Inferior parietal cortex (tissue), 1 donor: Measurements from ENCODE around the gene NR2F1.

Experiments used
- DNase-seq: peaks from one replicate; pipeline ENCODE4 v3.0.0-alpha.2; 2016; ENCODE audit errors: extremely low spot score

NR2F1 gene

GRCh38 chr5:93577854-93578812 lies 4.9 kb upstream of the NR2F1 start:
- no peak for DNase-seq

- DNase-seq, result no peak
These were observed 4.0 kb upstream of the NR2F1 start for GRCh38 chr5:93578813-93579691.

DNA sequence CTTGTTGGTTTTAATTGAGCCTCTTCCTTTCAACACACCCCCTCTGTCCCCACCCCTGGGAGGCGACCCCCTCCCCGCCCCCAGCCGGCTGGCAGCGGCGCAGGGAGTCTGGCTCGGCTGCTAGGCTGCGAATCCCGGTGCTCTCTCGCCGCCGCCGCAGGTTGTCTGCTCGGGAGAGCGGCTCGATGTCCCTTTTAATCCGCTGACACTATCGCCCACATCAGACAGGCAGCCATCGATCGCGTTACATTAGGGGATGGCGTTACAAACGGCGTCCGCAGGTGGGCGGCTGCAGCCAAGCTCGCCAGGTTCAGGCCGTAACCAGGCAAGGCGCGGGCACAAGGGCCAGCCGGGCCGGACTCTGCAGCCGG lies 3.3 kb upstream of the NR2F1 start:
- DNase-seq, result no peak

GRCh38 chr5:93580063-93580926 lies 2.7 kb upstream of the NR2F1 start:
- no peak for DNase-seq

- DNase-seq, result no peak
These were observed 2.0 kb upstream of the NR2F1 start, which contains the start of gene NR2F1-AS1 for GRCh38 chr5:93580927-93581445. TSS of gene NR2F1-AS1 (minus strand) at chr5:93581219.

DNA sequence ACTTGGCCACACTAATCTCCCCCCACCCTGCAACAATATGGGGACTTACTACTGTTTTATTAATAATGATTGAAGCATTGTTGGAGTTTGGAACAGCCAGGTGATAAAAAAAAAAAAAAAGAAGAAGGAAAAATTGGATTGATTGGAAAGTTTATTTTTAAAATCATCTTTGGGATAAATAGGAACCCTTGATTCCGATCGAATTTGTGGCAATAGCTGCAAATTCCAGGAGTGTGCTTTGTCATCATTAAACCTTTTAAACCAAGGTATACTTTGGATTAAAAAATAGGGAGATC lies 907 bp upstream of the NR2F1 start:
- no peak for DNase-seq

DNA sequence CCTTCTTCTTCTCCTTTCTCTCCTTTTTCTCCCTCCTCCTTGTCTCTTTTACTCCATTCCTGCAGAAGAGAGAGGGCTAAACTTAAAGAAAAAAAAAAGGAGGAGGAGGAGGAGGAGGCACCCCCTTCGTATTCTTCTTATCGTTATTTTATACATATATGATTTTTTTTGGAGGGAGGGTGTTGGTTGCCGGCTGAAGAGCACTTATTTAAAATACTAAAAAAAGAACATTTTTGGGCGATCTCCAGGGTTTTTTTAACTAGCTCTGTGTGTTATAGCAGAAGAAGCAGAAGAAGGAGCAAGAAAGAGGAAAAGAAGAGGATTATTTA lies 381 bp downstream of the NR2F1 start:
- no peak for DNase-seq

DNA sequence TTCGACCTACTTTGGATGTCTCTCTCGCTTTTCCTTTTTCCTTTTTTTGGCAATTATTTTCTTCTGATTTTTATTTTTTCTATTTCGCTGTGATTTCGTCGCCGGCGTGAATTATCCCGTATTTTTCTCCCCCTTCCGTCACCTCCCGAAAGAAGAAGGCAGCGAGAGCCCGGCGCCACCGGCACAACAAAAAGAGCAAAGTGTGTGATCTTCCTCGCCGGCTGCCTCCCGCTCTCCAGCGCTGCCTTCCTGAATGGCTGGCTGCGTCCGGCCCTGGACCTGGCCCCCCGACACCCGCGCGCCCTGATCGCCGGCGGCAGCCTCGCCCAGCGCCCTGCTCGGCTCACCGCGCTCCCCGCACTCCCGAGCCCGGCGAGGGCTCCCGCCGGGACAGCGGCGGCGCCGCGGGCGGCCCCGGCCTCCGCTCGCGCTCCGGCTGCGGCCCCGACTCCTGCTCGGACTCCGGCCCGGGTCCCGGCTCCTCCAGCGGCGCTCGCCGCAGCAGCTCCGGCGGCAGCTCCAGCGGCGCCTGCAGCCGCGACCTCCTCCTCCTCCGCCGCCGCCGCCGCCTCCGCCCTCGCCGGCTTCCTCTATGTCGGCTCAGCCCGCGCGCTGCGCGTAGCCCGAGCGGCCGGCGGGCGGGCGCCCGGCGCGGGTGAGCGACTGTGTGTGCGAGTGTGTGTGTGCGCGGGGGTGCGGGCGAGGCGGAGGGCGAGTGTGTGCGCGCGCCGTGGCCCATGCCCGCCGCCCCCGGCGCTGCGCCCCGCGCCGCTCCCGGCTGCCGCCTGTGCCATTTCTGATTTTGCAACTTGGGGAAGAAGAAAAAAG lies 960 bp downstream of the NR2F1 start:
- no peak for DNase-seq

- DNase-seq, result no peak
These were observed 1.6 kb downstream of the NR2F1 start for GRCh38 chr5:93584596-93585040.

- DNase-seq, result no peak
These were observed 2.2 kb downstream of the NR2F1 start for GRCh38 chr5:93585041-93585766.

GRCh38 chr5:93585767-93586385 lies 2.9 kb downstream of the NR2F1 start:
- DNase-seq, result no peak

- DNase-seq, result no peak
These were observed 3.9 kb downstream of the NR2F1 start for GRCh38 chr5:93586736-93587596.

GRCh38 chr5:93587597-93588351 lies 4.8 kb downstream of the NR2F1 start:
- DNase-seq, result no peak

- DNase-seq, result no peak
These were observed 5.5 kb downstream of the NR2F1 start for GRCh38 chr5:93588352-93589151.

DNA sequence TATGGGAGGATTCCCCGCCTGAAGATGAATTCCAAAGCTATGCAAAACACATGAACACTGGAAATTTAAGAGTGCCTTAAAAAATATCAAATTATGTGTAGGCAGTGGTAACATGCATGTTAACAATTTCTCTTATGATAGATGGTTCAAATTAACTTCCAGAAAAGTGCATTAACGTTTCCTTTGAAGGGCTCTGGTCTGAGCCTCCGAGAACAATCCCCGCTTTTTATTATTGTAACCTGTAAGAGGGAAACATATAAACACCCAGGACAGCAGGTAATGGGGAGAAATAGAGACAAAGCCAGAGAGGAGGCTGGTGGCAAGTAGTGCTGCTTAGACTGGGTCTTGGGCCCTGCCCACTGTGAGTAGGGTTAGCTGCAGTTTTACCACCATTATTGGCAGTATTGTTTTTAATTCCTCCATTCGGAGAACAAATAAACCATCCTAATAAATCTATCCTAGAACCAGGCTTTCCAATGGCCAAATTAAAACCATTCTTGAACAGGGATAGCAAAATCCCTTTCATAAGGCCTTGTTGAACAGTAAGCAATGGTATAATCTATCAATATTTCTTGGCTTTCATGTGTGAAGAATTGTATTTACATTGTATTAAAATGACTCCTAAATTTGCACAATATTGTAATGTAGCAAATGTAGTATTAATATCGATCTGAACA lies 6.3 kb downstream of the NR2F1 start:
- DNase-seq, result no peak

- no peak for DNase-seq
These were observed 6.8 kb downstream of the NR2F1 start for GRCh38 chr5:93589829-93590215.

GRCh38 chr5:93590493-93590892 lies 7.5 kb downstream of the NR2F1 start:
- DNase-seq, result no peak
